ENCODE results near the gene MISP. TPM values are rescaled to one million over a fixed set of nuclear protein-coding genes. Genes with fewer than 3 reads are reported as not detected.

Gene MISP
- total RNA-seq, 4 donors from 2014 or later: 197 to 501 (median 402) TPM

DNA sequence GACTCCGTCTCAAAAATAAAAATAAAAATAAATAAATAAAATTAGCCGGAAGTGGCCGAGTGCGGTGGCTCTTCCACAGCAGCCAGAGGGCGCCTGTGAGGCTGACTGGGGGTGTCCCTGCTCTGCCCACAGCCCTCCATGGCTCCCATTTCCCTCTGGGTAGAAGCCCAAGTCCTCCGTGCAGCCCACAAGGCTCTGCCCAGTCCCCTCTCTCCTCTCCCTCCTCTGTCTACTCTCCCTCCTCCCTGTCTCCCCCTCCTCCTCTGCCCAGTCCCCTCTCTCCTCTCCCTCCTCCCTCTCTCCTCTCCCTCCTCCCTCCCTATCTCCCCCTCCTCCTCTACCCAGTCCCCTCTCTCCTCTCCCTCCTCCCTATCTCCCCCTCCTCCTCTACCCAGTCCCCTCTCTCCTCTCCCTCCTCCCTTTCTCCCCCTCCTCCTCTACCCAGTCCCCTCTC, 20.4 kb downstream of the MISP start:
- peaks cover 3% of the 10 kb centered on the region for H3K27me3 ChIP-seq
- TF ChIP-seq EP300 (IDR thresholded peaks at IDR 0.05; ENCODE audit: low read depth) (no peak), CTCF (IDR thresholded peaks at IDR 0.05) (peak; percentile 30 to 48 (median 42)), POLR2A (IDR thresholded peaks at IDR 0.05) (no peak), POLR2AphosphoS5 (IDR thresholded peaks at IDR 0.05) (no peak)
- intact Hi-C loops (cut with DNase I; ENCODE audit: low total_unique reads) (loop anchor here (5.0 to 10.0 kb wide), 2 partner anchors 73 to 141 kb away; partner anchors contain the start of genes PRTN3 and R3HDM4), in situ Hi-C loops (cut with MboI; ENCODE audit: low pct_ligation_motif_present in 1 of 4, low pct_unique_long_range_greater_than_20kb in 1 of 4, low sequenced_read_pairs in 3 of 4) (loop anchor here in 1 of 4 donors (10.0 kb wide), 1 partner anchor 83 kb away; the partner anchor contains the start of genes CFD and ELANE)
- no peak overlapping the region for H3K27ac ChIP-seq
- H3K36me3 ChIP-seq: no peaks in the 10 kb centered on the region
- H3K9me3 ChIP-seq: no peaks in the 10 kb centered on the region
- peaks cover 0 to 4% (median 0%) of the 10 kb centered on the region in 4 donors for H3K4me1 ChIP-seq
- WGBS, 2 donors (ENCODE audit: low coverage in 1 of 2): 13% methylated on average over 6 of the region's 6 CpGs
- no peak for DNase-seq
- no peak overlapping the region for H3K4me3 ChIP-seq

GRCh38 chr19:772063-772462, 21.2 kb downstream of the MISP start:
- no peaks in the 10 kb centered on the region for H3K9me3 ChIP-seq
- peaks cover 0 to 4% (median 0%) of the 10 kb centered on the region in 4 donors for H3K4me1 ChIP-seq
- intact Hi-C loops (cut with DNase I; ENCODE audit: low total_unique reads): loop anchor here (5.0 to 10.0 kb wide), 2 partner anchors 73 to 140 kb away; partner anchors contain the start of genes PRTN3 and R3HDM4
- in situ Hi-C loops (cut with MboI; ENCODE audit: low pct_ligation_motif_present in 1 of 4, low pct_unique_long_range_greater_than_20kb in 1 of 4, low sequenced_read_pairs in 3 of 4): loop anchor here in 1 of 4 donors (10.0 kb wide), 1 partner anchor 83 kb away; the partner anchor contains the start of genes CFD and ELANE
- WGBS, 2 donors (ENCODE audit: low coverage in 1 of 2): 75 to 100% methylated on average over 1 to 5 of the region's 5 CpGs
- H3K27me3 ChIP-seq: peaks cover 3% of the 10 kb centered on the region
- no peak overlapping the region for H3K4me3 ChIP-seq
- no peak overlapping the region for H3K27ac ChIP-seq
- DNase-seq: no peak
- TF ChIP-seq CTCF (IDR thresholded peaks at IDR 0.05): no peak
- no peak for TF ChIP-seq POLR2A (IDR thresholded peaks at IDR 0.05)
- no peak for TF ChIP-seq EP300 (IDR thresholded peaks at IDR 0.05; ENCODE audit: low read depth)
- TF ChIP-seq POLR2AphosphoS5 (IDR thresholded peaks at IDR 0.05): no peak
- H3K36me3 ChIP-seq: no peaks in the 10 kb centered on the region

GRCh38 chr19:772730-773436, 22.0 kb downstream of the MISP start:
- DNase-seq: no peak
- TF ChIP-seq CTCF (IDR thresholded peaks at IDR 0.05): no peak
- no peak for TF ChIP-seq POLR2AphosphoS5 (IDR thresholded peaks at IDR 0.05)
- TF ChIP-seq POLR2A (IDR thresholded peaks at IDR 0.05): no peak
- no peak for TF ChIP-seq EP300 (IDR thresholded peaks at IDR 0.05; ENCODE audit: low read depth)
- intact Hi-C loops (cut with DNase I; ENCODE audit: low total_unique reads): loop anchor here (5.0 to 10.0 kb wide), 2 partner anchors 72 to 139 kb away; partner anchors contain the start of genes PRTN3 and R3HDM4

DNA sequence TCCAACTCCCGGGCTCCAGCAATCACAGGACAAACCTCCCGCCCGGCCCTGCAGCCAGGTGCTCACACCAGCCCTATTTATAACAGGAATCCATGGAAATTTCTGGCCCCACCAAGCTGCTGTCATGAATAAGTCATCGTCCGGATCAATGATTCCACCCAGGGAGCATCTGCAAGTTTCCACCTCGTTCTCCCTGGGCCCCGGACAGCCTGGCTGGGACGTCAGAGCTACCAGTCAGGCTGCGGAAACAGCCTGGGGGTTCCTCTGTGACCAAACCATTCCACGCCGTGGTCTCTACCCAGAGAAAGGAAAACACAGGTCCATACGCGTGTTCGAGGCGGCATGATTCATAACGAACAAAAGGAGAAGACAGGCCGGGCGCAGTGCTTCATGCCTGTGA, 25.6 kb downstream of the MISP start:
- Histone ChIP-seq H3K4me1 (no peaks in the 10 kb centered on the region), H3K36me3 (no peaks in the 10 kb centered on the region), H3K27me3 (peaks cover 30% of the 10 kb centered on the region), H3K4me3 (no peak overlapping the region), H3K9me3 (no peaks in the 10 kb centered on the region), H3K27ac (no peak overlapping the region)
- DNase-seq: no peak
- 83 to 88% methylated on average over 2 to 18 of the region's 18 CpGs for WGBS, 2 donors (ENCODE audit: low coverage in 1 of 2)
- in situ Hi-C loops (cut with MboI; ENCODE audit: low pct_ligation_motif_present in 1 of 4, low pct_unique_long_range_greater_than_20kb in 1 of 4, low sequenced_read_pairs in 3 of 4) (loop anchor here in 1 of 4 donors (10.0 kb wide), 1 partner anchor 78 kb away; the partner anchor contains the start of genes CFD and ELANE), intact Hi-C loops (cut with DNase I; ENCODE audit: low total_unique reads) (loop anchor here (10.0 kb wide), 1 partner anchor 68 kb away; the partner anchor contains the start of gene PRTN3)
- TF ChIP-seq POLR2A (IDR thresholded peaks at IDR 0.05) (no peak), POLR2AphosphoS5 (IDR thresholded peaks at IDR 0.05) (no peak), CTCF (IDR thresholded peaks at IDR 0.05) (no peak), EP300 (IDR thresholded peaks at IDR 0.05; ENCODE audit: low read depth) (no peak)

More at GRCh38 chr19:772730-773436, 22.0 kb downstream of the MISP start:
- Histone ChIP-seq H3K9me3 (no peaks in the 10 kb centered on the region), H3K4me1 (peaks cover 0 to 4% (median 0%) of the 10 kb centered on the region in 4 donors), H3K27me3 (peaks cover 3% of the 10 kb centered on the region), H3K4me3 (no peak overlapping the region), H3K36me3 (no peaks in the 10 kb centered on the region), H3K27ac (no peak overlapping the region)
- 76% methylated on average over 15 of the region's 18 CpGs; no CpG with 5 or more reads in 1 of the 2 donors for WGBS, 2 donors (ENCODE audit: low coverage in 1 of 2)
- in situ Hi-C loops (cut with MboI; ENCODE audit: low pct_ligation_motif_present in 1 of 4, low pct_unique_long_range_greater_than_20kb in 1 of 4, low sequenced_read_pairs in 3 of 4): loop anchor here in 1 of 4 donors (10.0 kb wide), 1 partner anchor 82 kb away; the partner anchor contains the start of genes CFD and ELANE

Measured in transverse colon (tissue), 4 donors.